A549 (cell line): ENCODE data around the gene CDX1.

Experiments
- CTCF ChIP-seq: fragments of >200 bp; sonication (Bioruptor Twin); formaldehyde crosslinking; IDR thresholded peaks from 3 replicates; pipeline ENCODE4 v1.5.1; 2016
- MAZ ChIP-seq: fragments of 150-350 bp; IDR thresholded peaks from 2 replicates; pipeline ENCODE4 v1.6.1; 2014; ENCODE audit warnings: antibody characterized with exemption, low read depth, low read length, borderline replicate concordance
- PBX3 ChIP-seq: IDR thresholded peaks from 2 replicates; pipeline ENCODE4 v1.6.1; 2012
- RNF2 ChIP-seq: fragments of 200-600 bp; sonication (generic); IDR thresholded peaks from 2 replicates; pipeline ENCODE4 v1.6.1; 2016; ENCODE audit warnings: low read depth, mild to moderate bottlenecking, antibody characterized with exemption, moderate library complexity, borderline replicate concordance
- SREBF2 ChIP-seq: fragments of 450-650 bp; IDR thresholded peaks from 2 replicates; pipeline ENCODE4 v1.6.1; 2014; ENCODE audit warnings: mild to moderate bottlenecking, moderate library complexity
- TP53 ChIP-seq: fragments of 250-450 bp; sonication (Bioruptor Pico); IDR thresholded peaks from 2 replicates; pipeline ENCODE4 v1.5.0; 2021; ENCODE audit warnings: mild to moderate bottlenecking, moderate library complexity
- TF ChIP-seq, protein P1 (sequence below): IDR thresholded peaks from 2 replicates; pipeline ENCODE4 v1.6.1; 2012

- TF ChIP-seq CTCF, result no peak
- TF ChIP-seq, protein P1, sequence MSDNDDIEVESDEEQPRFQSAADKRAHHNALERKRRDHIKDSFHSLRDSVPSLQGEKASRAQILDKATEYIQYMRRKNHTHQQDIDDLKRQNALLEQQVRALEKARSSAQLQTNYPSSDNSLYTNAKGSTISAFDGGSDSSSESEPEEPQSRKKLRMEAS, result no peak
- TF ChIP-seq SREBF2, result no peak
- TF ChIP-seq TP53, result no peak
- no peak for TF ChIP-seq PBX3
- TF ChIP-seq MAZ, result no peak
- TF ChIP-seq RNF2, result no peak
Measured at GRCh38 chr5:150141544-150142184, 24.9 kb upstream of the CDX1 start.
